Natural killer cell (primary cell): Measurements from ENCODE around the gene RALB. TPM values are rescaled to one million over a fixed set of nuclear protein-coding genes. Genes with fewer than 3 reads are reported as not detected.

Experiments used
- ATAC-seq, 3 donors: fragments of 150-1000 bp in 2 of 3; fragments of 200-7000 bp in 1 of 3; cut with Tn5 transposase; 1 replicate in 1 of 3; 2 replicates in 2 of 3; pipeline ENCODE4 v1.10.0; 2021; ENCODE audit warnings: mild to moderate bottlenecking in 2 of 3, moderate library complexity in 2 of 3
- DNase-seq, 2 donors: peaks; one replicate each; pipeline versions ENCODE4 v3.0.0 to v3.0.0-alpha.2; 2013 to 2021; ENCODE audit warnings: mixed read lengths in 1 of 2
- H3K27ac ChIP-seq: one replicate; pipeline ENCODE4 v1.5.1; 2013; ENCODE audit warnings: mild to moderate bottlenecking, low read length
- H3K27me3 ChIP-seq: one replicate; pipeline ENCODE4 v1.6.1; 2013; ENCODE audit warnings: low read length; ENCODE audit not compliant: control insufficient read depth, insufficient read depth
- H3K36me3 ChIP-seq: one replicate; pipeline ENCODE4 v1.6.1; 2013; ENCODE audit warnings: low read length; ENCODE audit not compliant: control insufficient read depth, insufficient read depth
- H3K4me1 ChIP-seq: one replicate; pipeline ENCODE4 v1.6.1; 2013; ENCODE audit warnings: low read length; ENCODE audit not compliant: control insufficient read depth, insufficient read depth
- H3K4me3 ChIP-seq: one replicate; pipeline ENCODE4 v1.5.1; 2013; ENCODE audit warnings: low read length
- H3K9me3 ChIP-seq: one replicate; pipeline ENCODE4 v1.6.1; 2013; ENCODE audit warnings: low read length; ENCODE audit not compliant: control insufficient read depth, insufficient read depth
- H3K27ac Mint-ChIP-seq, 2 donors: one replicate each; pipeline ENCODE4 v1.8.0; 2022; ENCODE audit warnings: mild to moderate bottlenecking in 2 of 2, mixed read lengths in 2 of 2, moderate library complexity in 1 of 2
- H3K27me3 Mint-ChIP-seq, 2 donors: one replicate each; pipeline ENCODE4 v1.8.0; 2022; ENCODE audit warnings: low read depth in 2 of 2, mixed read lengths in 2 of 2
- H3K36me3 Mint-ChIP-seq: one replicate; pipeline ENCODE4 v1.8.0; 2022; ENCODE audit warnings: mixed read lengths
- H3K4me1 Mint-ChIP-seq, 2 donors: one replicate each; pipeline ENCODE4 v1.8.0; 2022; ENCODE audit warnings: mixed read lengths in 2 of 2
- H3K4me3 Mint-ChIP-seq: one replicate; pipeline ENCODE4 v1.8.0; 2022; ENCODE audit warnings: mild to moderate bottlenecking, moderate library complexity, mixed read lengths
- H3K9me3 Mint-ChIP-seq, 2 donors: one replicate each; pipeline ENCODE4 v1.8.0; 2022; ENCODE audit warnings: mixed read lengths in 2 of 2
- CTCF ChIP-seq: fragments of 200-600 bp; IDR thresholded peaks from one replicate; pipeline ENCODE4 v1.8.0; 2022; ENCODE audit warnings: antibody characterized with exemption
- WGBS: methylation state at CpG from one replicate; pipeline ENCODE4 v1.1.7; 2013; ENCODE audit warnings: missing lambda C conversion rate; ENCODE audit not compliant: insufficient coverage; 5-methylcytosine and 5-hydroxymethylcytosine counted together
- intact Hi-C: fragments of 100-400 bp; cut with micrococcal nuclease; formaldehyde crosslinking; loops from one replicate; pipeline ENCODE4 v1.14.2; 2022
- total RNA-seq, 4 donors: library from RNA; stranded (reverse); fragments of 120-200 nt in 1 of 4; gene quantifications; one replicate each; pipeline versions ENCODE4 v1.2.3 to v1.2.4, GENCODE V29; 2013 to 2022

Gene RALB
- total RNA-seq, 3 donors from 2014 or later (not counting 1 experiment from before 2014, with no cell fraction given): 21.0 to 25.9 (median 25.4) TPM

DNA sequence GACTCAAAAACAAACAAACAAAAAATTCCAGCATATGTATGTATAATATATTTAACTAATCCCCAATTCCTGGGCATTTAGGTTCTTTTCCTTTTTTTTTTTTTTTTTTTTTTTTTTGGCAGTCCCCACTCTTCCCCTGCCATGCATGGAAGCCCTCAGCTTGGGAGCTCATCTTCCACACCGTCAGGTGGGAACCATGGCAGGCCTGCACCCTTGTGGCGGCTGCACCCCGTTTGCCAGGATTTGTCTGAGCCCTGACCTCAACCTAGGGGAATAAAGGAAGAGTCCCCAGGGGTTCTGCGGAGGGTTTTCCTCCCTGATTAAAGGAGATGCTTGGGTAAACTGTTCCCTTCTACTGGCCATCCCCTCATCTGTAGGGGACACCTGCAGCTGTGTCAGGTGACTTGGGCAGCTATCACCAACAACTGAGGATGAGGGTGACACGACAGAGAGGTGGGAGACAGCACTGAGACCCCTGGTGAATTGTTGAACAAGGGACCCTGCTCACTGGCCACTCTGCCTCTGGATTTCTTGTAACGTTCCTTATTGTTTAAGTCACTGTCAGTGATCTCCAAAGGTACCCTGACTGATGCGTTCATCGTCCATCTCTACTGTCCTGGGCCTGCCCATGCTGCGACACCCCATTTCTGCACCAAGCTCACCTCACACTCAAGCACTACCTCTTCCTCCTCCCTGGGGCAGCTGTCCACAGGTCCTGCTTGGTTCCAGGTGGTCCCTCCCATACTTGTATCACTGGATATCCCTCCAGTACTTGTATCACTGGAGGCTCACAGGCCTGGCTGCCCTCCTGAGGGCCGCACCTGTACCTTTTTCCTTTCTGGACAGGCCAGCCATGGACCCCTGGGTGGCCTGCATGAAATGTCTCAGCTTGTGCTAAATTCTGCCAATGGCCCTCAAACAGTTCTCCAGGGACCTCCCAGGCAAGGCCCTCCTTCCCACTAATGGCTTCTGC, 44.0 kb upstream of the RALB start:
- DNase-seq (no peak), ATAC-seq (no peak)
- Histone ChIP-seq H3K9me3 (no peaks in the 10 kb centered on the region), H3K27ac (no peak overlapping the region), H3K27me3 (no peaks in the 10 kb centered on the region), H3K4me1 (peaks cover 20% of the 10 kb centered on the region), H3K4me3 (no peak overlapping the region), H3K36me3 (no peaks in the 10 kb centered on the region)
- WGBS: 96% methylated on average over 9 of the region's 10 CpGs
- Mint-ChIP-seq H3K36me3 (no peaks in the 10 kb centered on the region), H3K27me3 (no peaks in the 10 kb centered on the region), H3K4me1 (peaks cover 8 to 10% of the 10 kb centered on the region in 2 donors), H3K4me3 (no peak overlapping the region), H3K27ac (peak overlapping the region in 1 of 2 donors; percentile 39), H3K9me3 (no peaks in the 10 kb centered on the region)
- intact Hi-C loops: no loop called here
- no peak for TF ChIP-seq CTCF

GRCh38 chr2:120209427-120210269, 43.0 kb upstream of the RALB start:
- no peak overlapping the region for H3K4me3 Mint-ChIP-seq
- no peak overlapping the region for H3K4me3 ChIP-seq
- H3K4me1 ChIP-seq: peaks cover 20% of the 10 kb centered on the region
- peaks cover 8 to 10% of the 10 kb centered on the region in 2 donors for H3K4me1 Mint-ChIP-seq
- peak overlapping the region in 1 of 2 donors; percentile 39 for H3K27ac Mint-ChIP-seq
- no peak for DNase-seq
- WGBS: 73% methylated on average over 12 of the region's 12 CpGs
- ATAC-seq: peak in 2 of 3 donors; percentile 30 to 38
- intact Hi-C loops: no loop called here
- H3K9me3 Mint-ChIP-seq: no peaks in the 10 kb centered on the region
- no peaks in the 10 kb centered on the region for H3K36me3 ChIP-seq
- no peaks in the 10 kb centered on the region for H3K27me3 Mint-ChIP-seq
- no peak overlapping the region for H3K27ac ChIP-seq
- H3K9me3 ChIP-seq: no peaks in the 10 kb centered on the region
- H3K27me3 ChIP-seq: no peaks in the 10 kb centered on the region
- no peak for TF ChIP-seq CTCF
- H3K36me3 Mint-ChIP-seq: no peaks in the 10 kb centered on the region

DNA sequence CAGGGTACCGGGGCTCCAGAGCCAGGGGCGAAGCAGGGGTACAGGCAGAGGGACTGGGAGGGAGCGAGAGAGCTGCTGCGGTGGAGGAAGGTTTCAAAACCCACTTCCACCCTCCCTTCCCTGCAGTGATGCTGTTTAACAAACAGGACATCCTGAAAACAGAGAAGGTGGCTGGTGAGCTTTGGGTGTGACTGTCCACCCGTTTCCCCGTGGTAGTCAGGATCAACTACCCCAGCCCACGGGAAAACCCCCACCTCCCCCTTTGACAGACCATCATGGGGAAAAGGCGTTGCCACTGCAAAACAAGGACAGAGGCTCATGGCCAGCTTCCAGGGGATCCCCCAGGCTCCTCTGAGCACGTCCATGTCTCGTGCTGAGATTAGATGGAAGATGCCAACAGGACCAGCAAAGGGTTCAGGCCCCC, 42.4 kb upstream of the RALB start:
- Histone ChIP-seq H3K36me3 (no peaks in the 10 kb centered on the region), H3K27me3 (no peaks in the 10 kb centered on the region), H3K4me3 (no peak overlapping the region), H3K27ac (no peak overlapping the region), H3K4me1 (peaks cover 20% of the 10 kb centered on the region), H3K9me3 (no peaks in the 10 kb centered on the region)
- ATAC-seq (peak; percentile 26 to 66 (median 63)), DNase-seq (peak in 1 of 2 donors; percentile 35)
- H3K27ac Mint-ChIP-seq: peak overlapping the region in 1 of 2 donors; percentile 39
- no peaks in the 10 kb centered on the region for H3K9me3 Mint-ChIP-seq
- 22% methylated on average over 10 of the region's 10 CpGs for WGBS
- intact Hi-C loops: no loop called here
- H3K27me3 Mint-ChIP-seq: no peaks in the 10 kb centered on the region
- no peak overlapping the region for H3K4me3 Mint-ChIP-seq
- peaks cover 8 to 10% of the 10 kb centered on the region in 2 donors for H3K4me1 Mint-ChIP-seq
- no peak for TF ChIP-seq CTCF
- no peaks in the 10 kb centered on the region for H3K36me3 Mint-ChIP-seq
